ENCODE results near the gene ARL5A.

The ARL5A gene

DNA sequence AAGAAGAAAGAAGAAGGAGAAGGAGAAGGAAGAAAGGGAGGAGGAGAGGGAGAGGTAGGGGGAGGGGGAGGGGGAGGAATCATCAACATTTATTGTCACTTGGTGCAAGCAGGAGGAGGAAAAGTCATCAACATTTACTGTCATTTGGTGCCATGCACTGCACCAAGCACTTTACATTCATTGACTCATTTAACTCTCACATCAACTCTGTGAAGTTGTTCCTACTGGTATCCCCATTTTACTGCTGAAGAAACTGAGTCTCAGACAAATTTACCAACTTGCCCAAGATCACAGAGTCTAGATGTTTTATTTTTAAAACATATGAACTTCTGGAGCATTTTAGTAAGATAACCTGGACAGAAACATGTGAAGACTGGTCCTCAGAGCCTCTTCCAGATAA lies 47.3 kb downstream of the ARL5A start:
- TF ChIP-seq, protein P1, sequence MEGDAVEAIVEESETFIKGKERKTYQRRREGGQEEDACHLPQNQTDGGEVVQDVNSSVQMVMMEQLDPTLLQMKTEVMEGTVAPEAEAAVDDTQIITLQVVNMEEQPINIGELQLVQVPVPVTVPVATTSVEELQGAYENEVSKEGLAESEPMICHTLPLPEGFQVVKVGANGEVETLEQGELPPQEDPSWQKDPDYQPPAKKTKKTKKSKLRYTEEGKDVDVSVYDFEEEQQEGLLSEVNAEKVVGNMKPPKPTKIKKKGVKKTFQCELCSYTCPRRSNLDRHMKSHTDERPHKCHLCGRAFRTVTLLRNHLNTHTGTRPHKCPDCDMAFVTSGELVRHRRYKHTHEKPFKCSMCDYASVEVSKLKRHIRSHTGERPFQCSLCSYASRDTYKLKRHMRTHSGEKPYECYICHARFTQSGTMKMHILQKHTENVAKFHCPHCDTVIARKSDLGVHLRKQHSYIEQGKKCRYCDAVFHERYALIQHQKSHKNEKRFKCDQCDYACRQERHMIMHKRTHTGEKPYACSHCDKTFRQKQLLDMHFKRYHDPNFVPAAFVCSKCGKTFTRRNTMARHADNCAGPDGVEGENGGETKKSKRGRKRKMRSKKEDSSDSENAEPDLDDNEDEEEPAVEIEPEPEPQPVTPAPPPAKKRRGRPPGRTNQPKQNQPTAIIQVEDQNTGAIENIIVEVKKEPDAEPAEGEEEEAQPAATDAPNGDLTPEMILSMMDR (IDR thresholded peaks at IDR 0.05) = no peak
- no peak for DNase-seq (ENCODE audit: low spot score)

DNA sequence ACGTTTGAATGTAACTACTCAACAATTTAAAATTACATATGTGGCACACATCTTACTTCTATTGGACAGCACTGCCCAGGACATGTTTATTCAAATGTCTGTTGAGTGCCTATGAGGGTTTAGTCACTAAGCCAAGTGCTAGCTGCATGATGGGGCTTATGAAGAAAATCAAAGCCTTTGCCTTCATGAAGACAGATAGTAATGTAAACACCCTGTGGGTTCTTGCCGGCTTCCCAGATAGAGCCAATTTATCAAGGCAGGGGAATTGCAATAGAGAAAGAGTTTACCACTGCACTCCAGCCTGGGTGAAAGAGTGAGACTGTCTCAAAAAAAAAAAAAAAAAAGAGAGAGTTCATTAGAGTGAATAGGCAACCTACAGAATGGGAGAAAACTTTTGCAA lies 50.3 kb downstream of the ARL5A start:
- TF ChIP-seq, protein P1 (IDR thresholded peaks at IDR 0.05) = no peak
- Histone ChIP-seq H3K4me3 (no peak overlapping the region), H3K27ac (no peak overlapping the region)
- no peak for DNase-seq (ENCODE audit: low spot score)

More for the DNA sequence above, 47.3 kb downstream of the ARL5A start:
- no peak overlapping the region for H3K4me3 ChIP-seq
- H3K27ac ChIP-seq = no peak overlapping the region

DNA sequence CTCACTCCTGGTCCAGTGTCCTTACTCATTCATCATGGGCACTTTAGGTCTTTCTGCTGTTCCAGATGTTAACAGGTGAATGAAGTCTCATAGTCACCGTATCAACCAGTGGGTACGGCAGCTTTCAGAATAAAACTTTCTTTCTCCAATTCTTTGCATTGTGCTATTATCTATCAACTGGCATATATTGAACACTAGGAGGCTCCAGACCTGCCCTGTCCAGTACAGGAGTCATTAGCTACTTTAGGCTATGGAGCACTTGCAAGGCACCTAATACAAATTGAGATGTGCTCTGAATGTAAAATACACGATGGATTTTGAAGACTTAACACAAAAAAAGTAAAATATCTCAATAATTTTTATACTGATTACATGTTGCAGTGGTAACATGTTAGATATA lies 50.7 kb downstream of the ARL5A start:
- H3K27ac ChIP-seq = no peak overlapping the region
- TF ChIP-seq, protein P1 (IDR thresholded peaks at IDR 0.05) = no peak
- no peak overlapping the region for H3K4me3 ChIP-seq
- DNase-seq (ENCODE audit: low spot score) = no peak

DNA sequence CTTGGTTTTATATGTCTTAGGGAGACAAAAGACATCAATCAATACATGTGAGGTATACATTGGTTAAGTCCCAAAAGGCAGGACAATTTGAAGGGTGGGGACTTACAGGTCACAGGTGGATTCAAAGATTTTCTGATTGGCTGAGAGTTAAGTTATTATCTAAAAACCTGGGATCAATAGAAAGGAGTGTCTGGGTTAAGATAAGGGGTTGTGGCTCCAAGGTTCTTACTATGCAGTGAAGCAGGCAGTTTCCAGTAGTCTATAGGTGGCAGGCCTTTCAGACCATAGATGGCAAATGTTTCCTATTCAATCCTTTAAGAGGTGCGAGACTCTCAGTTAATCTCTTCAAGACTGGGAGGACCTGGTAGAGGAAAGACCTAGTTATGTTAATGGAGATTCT lies 51.9 kb downstream of the ARL5A start:
- H3K4me3 ChIP-seq = no peak overlapping the region
- no peak overlapping the region for H3K27ac ChIP-seq
- DNase-seq (ENCODE audit: low spot score) = no peak
- TF ChIP-seq, protein P1 (IDR thresholded peaks at IDR 0.05) = no peak

DNA sequence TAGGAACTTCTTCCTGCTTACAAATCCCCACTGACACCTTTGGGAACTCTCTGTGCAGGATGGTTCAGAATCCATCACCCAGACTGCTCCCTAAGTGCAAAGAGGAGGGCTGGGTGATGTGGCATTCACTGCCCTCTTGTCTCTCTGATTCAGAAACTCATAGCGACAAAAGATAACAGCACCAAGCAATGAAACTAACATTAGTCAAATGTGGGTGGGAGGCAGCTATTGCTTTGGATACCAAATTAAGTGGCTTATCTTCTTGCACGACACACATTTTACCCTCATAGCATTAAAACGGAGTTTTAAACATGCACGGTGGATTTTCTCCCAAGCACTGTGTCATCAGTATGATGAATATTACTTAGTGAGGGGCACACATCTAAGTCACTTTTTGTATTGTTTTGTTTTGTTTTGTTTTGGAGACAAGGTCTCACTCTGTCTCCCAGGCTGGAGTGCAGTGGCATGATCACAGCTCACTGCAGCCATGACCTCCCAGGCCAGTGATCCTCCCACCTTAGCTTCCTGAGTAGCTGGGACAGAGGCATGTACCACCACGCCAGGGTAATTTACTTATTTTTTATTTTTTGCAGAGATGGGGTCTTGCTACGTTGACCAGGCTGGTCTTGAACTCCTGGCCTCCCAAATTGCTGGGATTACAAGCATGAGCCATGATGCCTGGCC lies 53.0 kb downstream of the ARL5A start:
- H3K27ac ChIP-seq = peak overlapping the region; percentile 12 to 50
- no peak for DNase-seq (ENCODE audit: low spot score)
- TF ChIP-seq, protein P1 (IDR thresholded peaks at IDR 0.05) = no peak
- no peak overlapping the region for H3K4me3 ChIP-seq

DNA sequence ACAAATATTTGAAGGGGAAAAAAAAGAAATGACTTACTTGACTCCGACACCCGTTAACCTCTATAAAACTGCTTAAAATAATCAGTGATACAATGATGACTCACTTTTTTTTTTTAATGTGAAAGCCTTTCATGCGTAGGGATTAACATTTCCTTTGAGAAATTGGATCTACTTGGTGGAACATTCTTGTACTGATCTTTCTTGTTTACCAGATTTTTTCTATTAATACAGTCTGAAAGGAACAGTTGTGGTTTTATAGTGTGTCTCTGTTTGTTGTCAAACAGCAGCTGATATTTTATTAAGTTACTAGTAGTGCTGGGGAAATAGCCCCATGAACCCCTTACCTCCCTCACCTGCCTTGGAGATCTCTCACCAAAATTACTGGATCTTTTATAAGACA lies 53.7 kb downstream of the ARL5A start:
- Histone ChIP-seq H3K4me3 (no peak overlapping the region), H3K27ac (peak overlapping the region; percentile 12 to 50)
- DNase-seq (ENCODE audit: low spot score) = no peak
- TF ChIP-seq, protein P1 (IDR thresholded peaks at IDR 0.05) = no peak

DNA sequence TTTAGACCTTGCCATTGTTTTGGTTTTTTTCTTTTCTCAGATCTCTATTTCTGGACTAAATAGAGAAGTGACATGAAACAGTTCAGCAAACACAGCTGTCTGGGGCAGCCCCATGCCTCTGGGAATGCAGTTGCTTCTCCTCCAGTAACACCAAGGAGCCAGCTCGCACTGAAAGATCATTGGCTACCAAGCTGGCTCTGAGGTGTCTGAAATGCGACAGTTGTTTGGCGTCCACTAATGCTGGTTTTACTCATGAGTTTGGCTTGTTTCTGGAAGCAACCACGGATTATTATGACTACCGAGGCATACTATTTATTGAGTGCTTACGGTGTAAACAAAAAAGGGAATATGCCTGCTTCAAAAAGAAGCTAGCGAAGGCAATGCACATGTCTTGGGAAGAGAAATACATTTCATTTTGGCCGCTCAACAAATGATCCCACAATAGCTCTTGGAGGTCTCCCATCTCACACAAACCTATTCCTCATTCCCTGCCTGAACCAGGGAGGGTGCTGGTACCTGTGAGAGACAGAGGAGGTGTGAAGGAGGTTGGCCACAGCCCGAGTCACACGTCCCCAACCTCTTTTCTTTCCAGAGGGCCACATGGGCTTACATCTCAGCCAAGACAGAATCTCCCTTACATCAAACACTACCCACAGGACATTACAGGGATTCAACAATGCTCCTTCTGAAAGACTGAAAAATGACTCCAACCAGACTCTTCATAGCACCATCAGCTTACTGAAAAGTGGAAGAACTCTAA lies 56.4 kb downstream of the ARL5A start:
- H3K4me3 ChIP-seq = no peak overlapping the region
- TF ChIP-seq, protein P1 (IDR thresholded peaks at IDR 0.05) = no peak
- DNase-seq (ENCODE audit: low spot score) = peak; percentile 75
- H3K27ac ChIP-seq = peak overlapping the region in 1 of 2 donors; percentile 21

All from coronary artery (tissue), 2 donors.